Midbrain (tissue), 1 donor: ENCODE results near the gene TALDO1.
"Not testable (repeated sequence)": the region's sequence is repeated elsewhere in the genome, so short reads cannot be mapped to it uniquely, and the experiment has no call there.

Source experiments
- DNase-seq: peaks from one replicate; lab custom pipeline; 2025; lab: John Stamatoyannopoulos, UW

Gene TALDO1

GRCh38 chr11:737366-737765 lies 9.9 kb upstream of the TALDO1 start:
- DNase-seq, result peak; percentile 43

DNA sequence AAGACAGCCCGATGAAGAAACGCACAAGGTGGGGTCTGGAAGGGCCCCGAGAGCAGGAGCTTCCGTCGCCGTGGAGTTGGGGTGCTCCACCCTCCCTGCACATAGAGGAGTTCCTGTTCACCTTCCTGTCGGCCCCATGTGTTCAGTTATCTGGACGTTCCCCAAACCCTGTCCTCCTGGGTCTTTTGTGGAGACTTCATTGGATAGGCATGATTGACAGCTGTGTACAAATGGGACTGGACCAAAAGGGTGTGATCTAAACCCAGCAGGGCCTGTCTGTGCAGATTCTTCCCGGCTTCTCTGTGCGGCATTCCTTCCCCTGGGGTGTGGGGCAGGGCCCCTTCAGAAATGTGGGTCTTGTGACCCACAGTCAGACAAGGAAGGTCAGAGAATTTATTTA lies 9.4 kb upstream of the TALDO1 start:
- not testable (repeated sequence) for DNase-seq

DNA sequence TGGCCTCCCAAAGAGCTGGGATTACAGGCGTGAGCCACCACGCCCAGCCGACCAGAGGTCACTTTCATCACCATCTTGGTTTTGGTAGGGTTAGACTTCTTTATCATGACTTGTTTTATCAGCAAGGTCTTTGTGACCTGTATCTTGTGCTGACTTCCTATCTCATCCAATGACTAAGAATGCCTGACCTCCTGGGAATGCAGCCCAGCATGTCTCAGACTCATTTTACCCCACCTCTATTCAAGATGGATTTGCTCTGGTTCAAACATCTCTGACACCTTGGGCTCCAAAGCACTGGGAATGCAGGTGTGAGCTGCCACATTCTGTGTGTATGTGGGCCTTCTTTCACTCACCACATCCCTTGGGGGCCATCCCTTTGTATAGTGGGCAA lies 5.1 kb upstream of the TALDO1 start:
- DNase-seq, result no peak

DNA sequence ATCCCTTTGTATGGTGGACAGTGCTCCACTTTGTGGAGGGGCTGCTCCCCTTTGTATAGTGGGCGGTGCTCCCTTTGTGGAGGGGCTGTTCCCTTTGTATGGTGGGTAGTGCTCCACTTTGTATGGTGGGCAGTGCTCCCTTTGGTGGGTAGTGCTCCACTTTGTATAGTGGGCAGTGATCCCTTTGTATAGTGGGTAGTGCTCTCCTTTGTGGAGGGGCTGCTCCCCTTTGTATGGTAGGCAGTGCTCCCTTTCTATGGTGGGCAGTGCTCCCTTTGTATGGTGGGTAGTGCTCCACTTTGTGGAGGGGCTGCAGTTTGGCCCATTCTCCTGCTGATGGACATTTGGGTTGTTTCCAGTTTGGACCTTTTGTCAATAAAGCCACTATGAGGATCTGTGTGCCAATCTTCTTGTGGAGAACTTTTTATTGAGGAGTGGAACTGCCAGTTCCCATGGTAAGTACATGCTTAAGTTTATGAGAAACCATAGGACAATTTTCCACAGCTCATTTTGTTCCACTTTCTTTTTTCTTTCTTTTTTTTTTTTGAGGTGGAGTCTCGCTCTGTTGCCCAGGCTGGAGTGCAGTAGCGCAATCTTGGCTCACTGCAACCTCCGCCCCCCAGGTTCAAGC lies 4.6 kb upstream of the TALDO1 start:
- DNase-seq, result no peak

DNA sequence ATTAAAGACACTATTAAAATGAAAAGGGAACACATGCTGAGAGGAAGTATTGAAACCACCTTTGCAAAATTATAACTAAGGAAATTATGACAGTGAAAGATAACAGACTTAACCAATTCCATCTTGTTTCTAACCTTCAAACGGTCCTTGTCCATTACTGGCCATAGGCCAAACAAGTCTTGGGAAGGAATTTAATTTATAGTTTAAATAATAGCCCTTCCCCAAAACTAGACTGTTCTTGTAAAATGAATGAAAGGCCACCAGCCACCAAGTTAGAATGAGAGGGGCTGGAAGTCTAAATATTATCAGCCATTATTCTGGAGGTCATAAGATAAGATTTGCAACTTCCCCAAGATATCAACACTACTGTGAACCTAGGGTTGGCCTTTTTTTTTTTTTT lies 1.8 kb upstream of the TALDO1 start:
- DNase-seq, result no peak

- DNase-seq, result peak; percentile 62
Measured at GRCh38 chr11:746289-747157, 741 bp upstream of the TALDO1 start.

DNA sequence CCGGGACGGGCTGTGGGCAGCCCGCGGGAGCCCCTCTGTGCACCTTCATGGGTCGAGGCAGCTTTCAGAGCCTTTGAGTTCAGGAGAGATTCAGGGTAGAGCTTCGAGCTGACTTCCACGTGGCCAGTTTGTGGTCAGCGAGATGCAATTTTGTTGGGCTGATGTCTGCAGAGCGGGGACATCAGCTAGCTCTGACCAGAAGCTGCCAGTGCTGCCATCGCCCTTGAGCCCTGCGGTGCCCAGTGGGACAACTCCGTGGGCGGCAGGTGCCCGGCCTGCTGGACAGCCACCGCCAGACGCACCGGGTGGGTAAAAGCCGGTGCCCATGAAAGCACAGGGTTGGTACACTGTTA lies 719 bp downstream of the TALDO1 start:
- DNase-seq, result peak; percentile 32

DNA sequence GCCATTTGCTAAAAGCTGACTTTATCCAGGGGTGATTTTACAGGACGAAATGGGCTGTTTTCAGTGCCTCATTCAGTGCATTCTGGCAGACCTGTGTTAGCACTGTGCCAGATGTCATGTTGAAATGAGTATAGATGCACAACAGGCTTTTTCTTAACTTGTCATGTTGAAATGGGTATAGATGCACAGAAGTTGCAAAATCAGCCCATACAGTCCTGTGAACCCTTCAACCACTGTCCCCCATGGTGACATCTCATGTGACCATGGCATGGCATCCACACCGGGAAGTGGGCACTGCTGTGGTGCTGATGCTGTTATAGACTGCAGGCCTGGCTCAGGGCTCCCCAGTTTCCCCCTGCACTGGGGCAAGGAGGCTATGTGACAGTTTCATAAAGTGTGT lies 2.5 kb downstream of the TALDO1 start:
- no peak for DNase-seq

GRCh38 chr11:760236-760635 lies 13.0 kb downstream of the TALDO1 start:
- no peak for DNase-seq

GRCh38 chr11:761526-762108 lies 14.4 kb downstream of the TALDO1 start:
- no peak for DNase-seq

DNA sequence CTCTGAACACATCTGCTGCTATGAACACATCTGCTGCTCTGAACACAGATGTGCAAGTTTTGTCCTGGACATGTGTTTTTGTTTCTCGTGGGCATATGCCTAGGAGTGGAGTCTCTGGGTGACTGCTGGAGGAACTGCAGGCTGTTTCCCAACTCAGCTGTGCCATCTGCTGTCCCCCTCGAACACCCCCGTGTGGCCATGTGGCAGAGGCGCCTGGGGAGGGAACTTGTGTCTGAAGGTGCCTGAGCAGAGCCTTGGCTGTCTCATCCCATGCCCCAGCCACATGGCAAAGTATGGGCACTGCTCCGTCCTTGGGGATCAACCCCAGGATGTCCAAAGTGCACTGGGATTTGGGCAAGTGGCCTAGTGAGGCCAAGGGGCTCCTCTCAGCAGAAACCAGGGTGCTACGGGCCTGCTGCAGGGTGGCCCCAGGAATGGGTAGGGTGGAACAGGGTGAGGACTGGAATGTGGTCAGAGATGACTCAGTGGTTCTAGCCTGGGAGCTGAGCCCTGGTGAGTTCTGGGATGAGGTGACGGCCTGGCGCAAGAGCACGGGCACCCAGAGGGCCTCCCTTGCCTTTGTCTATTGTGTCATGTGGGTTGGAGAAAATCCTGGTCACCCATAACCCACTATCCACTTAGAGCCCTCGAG lies 15.3 kb downstream of the TALDO1 start:
- peak; percentile 44 for DNase-seq

GRCh38 chr11:763073-763463 lies 15.8 kb downstream of the TALDO1 start:
- DNase-seq, result no peak

DNA sequence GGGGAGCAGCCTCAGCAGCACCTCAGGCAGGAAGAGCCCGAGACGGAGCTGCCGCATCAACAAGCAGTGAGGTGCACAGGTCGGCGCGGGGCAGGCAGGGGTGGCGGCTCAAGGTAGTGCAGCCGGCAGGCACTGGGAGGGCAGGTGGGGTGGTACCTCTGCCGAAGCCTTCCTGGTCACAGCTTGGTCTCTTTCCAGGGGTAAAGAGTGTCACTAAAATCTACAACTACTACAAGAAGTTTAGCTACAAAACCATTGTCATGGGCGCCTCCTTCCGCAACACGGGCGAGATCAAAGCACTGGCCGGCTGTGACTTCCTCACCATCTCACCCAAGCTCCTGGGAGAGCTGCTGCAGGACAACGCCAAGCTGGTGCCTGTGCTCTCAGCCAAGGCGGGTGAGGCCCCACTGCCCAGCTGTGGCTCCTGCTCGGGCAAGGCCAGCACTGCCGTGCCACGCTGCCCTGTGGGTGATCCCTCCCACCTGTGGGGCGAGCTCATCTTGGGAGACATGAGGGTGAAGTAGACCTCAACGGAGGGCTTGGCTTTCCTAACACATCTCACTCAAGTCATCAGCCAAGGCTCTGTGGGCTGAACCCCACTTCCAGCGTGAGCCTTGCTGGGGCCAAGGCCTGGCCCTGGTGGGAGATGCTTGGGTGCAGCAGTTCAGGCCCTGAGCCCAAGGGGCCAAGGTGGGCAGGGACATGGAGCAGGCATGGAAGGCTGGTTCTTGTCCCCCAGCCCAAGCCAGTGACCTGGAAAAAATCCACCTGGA lies 16.5 kb downstream of the TALDO1 start:
- no peak for DNase-seq

- DNase-seq, result no peak
Measured at GRCh38 chr11:764322-765024, 17.2 kb downstream of the TALDO1 start.

GRCh38 chr11:765025-765801 lies 17.9 kb downstream of the TALDO1 start:
- DNase-seq, result peak; percentile 49

GRCh38 chr11:765802-766091 lies 18.5 kb downstream of the TALDO1 start:
- no peak for DNase-seq

GRCh38 chr11:766106-766935 lies 19.1 kb downstream of the TALDO1 start:
- no peak for DNase-seq

GRCh38 chr11:766936-767210 lies 19.6 kb downstream of the TALDO1 start:
- no peak for DNase-seq

DNA sequence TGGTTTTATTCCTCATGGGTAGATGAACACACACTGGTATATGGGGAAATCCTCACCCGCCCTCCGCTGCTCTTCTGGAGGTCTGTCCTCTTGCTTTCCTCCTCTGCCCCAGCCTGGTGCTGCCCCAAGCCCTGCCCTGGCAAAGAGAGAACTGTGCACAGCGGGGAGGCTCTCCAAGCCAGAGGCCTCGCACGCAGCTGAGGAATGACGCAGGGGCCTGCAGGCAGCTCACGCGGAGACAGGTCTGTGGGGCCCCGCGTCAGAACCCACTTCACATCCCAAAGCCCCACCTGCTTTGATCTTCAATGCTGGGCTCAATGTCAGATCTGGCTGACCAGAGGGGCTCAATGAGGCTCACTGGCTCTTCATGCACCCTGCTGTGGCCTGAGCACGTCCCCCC lies 20.0 kb downstream of the TALDO1 start:
- no peak for DNase-seq
